GM19023 (cell line): Measurements from ENCODE around the gene ANK2.
"Not testable (repeated sequence)": the region's sequence is repeated elsewhere in the genome, so short reads cannot be mapped to it uniquely, and the experiment has no call there.

Experiments
- ATAC-seq: cut with Tn5 transposase; IDR thresholded peaks from one replicate; pipeline ENCODE4 v1.9.1; 2021; ENCODE audit warnings: mild to moderate bottlenecking, moderate library complexity; ENCODE audit not compliant: unreplicated experiment

Gene ANK2

GRCh38 chr4:113183032-113183605, 133.7 kb downstream of the ANK2 start:
- no peak for ATAC-seq

- not testable (repeated sequence) for ATAC-seq
Measured at GRCh38 chr4:113186220-113186619, 136.8 kb downstream of the ANK2 start.

GRCh38 chr4:113186913-113187312, 137.5 kb downstream of the ANK2 start:
- ATAC-seq = no peak

- no peak for ATAC-seq
Measured at GRCh38 chr4:113187358-113187757, 137.9 kb downstream of the ANK2 start.

GRCh38 chr4:113189546-113189945, 140.1 kb downstream of the ANK2 start:
- ATAC-seq = no peak

- ATAC-seq = no peak
Measured at GRCh38 chr4:113209153-113209552, 159.7 kb downstream of the ANK2 start.

- ATAC-seq = no peak
Measured at GRCh38 chr4:113209652-113210320, 160.3 kb downstream of the ANK2 start.

- ATAC-seq = no peak
Measured at GRCh38 chr4:113212613-113213012, 163.2 kb downstream of the ANK2 start.

GRCh38 chr4:113221990-113222389, 172.5 kb downstream of the ANK2 start:
- ATAC-seq = no peak

- ATAC-seq = no peak
Measured at GRCh38 chr4:113222471-113222870, 173.0 kb downstream of the ANK2 start.

- no peak for ATAC-seq
Measured at GRCh38 chr4:113223001-113223400, 173.5 kb downstream of the ANK2 start.

- no peak for ATAC-seq
Measured at GRCh38 chr4:113232194-113232593, 182.7 kb downstream of the ANK2 start.

GRCh38 chr4:113236916-113237315, 187.5 kb downstream of the ANK2 start:
- no peak for ATAC-seq

GRCh38 chr4:113243312-113243711, 193.9 kb downstream of the ANK2 start:
- no peak for ATAC-seq

- ATAC-seq = not testable (repeated sequence)
Measured at GRCh38 chr4:113244747-113245146, 195.3 kb downstream of the ANK2 start.

- ATAC-seq = no peak
Measured at GRCh38 chr4:113248320-113248719, 198.9 kb downstream of the ANK2 start.

GRCh38 chr4:113255628-113256027, 206.2 kb downstream of the ANK2 start:
- no peak for ATAC-seq

GRCh38 chr4:113256946-113257345, 207.5 kb downstream of the ANK2 start:
- ATAC-seq = no peak

GRCh38 chr4:113260688-113261087, 211.2 kb downstream of the ANK2 start:
- ATAC-seq = no peak

- no peak for ATAC-seq
Measured at GRCh38 chr4:113263274-113263673, 213.8 kb downstream of the ANK2 start.

GRCh38 chr4:113270520-113271319, 221.3 kb downstream of the ANK2 start:
- ATAC-seq = no peak

- ATAC-seq = no peak
Measured at GRCh38 chr4:113272523-113272922, 223.1 kb downstream of the ANK2 start.
